GM18517 (cell line): ENCODE results near the gene FYN.

Experiments used
- ATAC-seq: cut with Tn5 transposase; IDR thresholded peaks from one replicate; pipeline ENCODE4 v1.9.1; 2021; ENCODE audit warnings: mild to moderate bottlenecking, moderate library complexity; ENCODE audit not compliant: unreplicated experiment

FYN gene

DNA sequence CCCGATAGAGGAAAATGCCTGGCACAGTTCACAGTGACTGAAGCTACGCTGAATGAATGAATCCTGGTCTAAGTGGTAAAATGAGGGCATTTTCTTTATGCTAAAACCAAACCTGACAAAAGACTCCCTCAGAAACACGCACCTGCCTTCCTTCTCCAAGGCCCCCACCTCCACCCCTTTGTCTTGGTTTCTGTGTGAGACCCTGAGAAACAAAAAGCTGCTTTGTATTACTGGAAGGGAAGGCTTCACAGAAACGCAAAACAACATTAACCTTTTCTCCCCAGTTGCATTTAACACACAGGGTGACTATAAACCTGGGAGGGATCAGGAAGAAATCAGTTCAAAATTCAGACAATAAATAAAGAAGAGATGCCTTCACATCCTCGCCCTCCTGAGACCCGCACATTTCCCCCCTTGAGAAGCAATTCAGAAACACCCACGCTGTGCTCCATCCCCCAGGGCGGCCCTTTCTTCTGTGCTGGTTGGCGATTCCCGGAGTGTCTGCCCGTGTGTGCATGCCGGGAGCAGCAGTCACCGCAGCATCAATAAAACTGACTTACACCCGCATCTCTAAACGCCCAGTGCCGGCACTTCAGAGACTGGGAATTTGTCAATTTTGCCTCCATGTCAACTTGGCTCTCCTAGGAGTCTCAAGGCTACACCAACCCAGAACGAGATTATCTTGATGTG lies 200.3 kb downstream of the FYN start:
- ATAC-seq, result no peak

DNA sequence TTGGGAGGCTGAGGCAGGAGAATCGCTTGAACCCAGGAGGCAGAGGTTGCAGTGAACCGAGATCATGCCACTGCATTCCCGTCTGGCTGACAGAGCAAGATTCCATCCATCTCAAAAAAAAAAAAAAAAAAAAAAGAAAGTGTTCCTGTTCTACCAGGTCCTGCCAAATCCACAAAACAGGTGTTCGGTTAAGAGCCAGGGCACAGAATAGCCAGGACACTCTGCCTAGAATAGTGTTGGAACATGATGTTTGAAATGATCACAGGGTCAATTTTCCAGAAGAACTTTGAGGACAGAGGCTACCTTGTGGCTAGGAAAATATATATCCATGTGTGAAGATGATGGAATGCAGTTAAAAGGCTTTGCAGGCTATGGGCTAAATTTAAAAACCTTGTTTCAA lies 203.9 kb downstream of the FYN start:
- ATAC-seq, result no peak

DNA sequence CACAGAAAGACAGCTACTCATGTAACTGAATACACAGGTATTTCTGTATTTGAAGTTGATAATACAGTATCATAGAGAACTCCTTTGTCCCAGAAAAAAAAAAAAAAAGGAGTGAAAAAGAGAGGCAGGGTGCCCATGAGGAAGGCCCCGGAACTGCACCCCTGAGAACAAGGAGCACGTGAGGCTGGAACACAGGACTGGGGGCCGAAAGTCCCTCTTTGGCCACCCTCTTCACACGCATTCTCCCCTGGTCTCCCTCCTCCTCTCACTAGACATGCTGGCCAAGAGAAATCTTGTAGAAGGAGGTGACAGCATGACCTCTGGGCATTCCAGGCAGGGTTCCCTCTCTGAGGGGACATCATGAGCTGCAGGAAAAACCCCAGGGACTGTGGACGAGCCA lies 204.8 kb downstream of the FYN start:
- no peak for ATAC-seq

DNA sequence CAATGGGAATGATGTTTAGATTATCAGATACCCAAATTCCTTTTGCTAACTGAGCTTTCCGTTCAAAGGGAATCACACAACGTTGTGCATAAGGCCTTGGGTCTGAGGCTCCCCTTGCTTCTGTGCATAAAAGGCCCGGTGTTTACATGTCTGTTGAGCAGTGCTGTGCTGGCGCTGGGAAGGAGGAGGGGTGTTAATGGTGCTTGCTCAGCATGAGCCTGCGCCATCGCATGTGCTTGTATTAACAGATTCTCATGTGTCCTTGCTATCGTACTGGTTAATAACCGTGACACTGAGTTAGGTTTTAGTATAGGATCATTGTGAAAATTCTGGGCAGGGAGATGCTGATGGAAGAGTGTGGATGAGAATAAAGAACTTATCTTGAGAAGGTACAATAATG lies 205.3 kb downstream of the FYN start:
- no peak for ATAC-seq

DNA sequence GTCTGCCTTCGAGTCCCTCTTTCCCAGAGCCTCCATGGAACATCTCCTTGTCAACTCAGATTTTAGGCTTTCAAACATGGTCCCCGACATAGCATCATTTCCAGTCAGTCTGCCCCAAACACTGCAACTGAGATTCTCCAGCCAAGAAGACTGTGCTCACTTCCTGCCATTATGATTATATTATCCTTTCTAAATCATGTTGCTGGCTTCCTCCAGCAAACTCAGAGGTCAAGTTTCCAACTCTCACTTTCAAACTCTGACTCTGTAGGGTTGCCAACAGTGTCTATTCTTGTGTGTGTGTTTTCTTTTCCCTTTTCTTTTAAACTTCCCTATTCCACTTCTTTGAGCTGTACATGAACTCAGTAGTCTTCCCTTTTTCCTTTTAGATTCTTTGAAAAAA lies 206.4 kb downstream of the FYN start:
- no peak for ATAC-seq

DNA sequence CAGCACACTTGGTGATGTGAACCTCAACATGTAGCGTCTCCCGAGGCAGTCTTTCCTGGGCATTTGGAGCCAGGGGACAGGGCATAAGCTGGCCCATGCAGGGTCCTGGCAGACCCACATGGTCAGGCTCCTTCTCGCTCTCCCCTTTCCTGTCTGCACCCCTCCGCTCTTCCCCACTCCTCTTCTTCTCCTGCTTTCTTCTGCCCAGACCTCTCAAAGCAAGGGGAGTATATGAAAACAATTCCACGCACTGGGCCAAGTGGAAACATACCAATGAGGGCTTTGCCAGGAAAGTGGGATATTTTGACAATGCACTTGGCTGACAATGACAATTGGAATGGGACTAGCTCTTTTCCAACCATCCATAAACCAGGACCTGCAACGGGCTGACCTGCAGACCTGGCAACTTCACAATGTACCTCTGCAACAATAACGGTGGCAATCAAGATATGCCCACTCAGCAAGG lies 208.7 kb downstream of the FYN start:
- no peak for ATAC-seq

DNA sequence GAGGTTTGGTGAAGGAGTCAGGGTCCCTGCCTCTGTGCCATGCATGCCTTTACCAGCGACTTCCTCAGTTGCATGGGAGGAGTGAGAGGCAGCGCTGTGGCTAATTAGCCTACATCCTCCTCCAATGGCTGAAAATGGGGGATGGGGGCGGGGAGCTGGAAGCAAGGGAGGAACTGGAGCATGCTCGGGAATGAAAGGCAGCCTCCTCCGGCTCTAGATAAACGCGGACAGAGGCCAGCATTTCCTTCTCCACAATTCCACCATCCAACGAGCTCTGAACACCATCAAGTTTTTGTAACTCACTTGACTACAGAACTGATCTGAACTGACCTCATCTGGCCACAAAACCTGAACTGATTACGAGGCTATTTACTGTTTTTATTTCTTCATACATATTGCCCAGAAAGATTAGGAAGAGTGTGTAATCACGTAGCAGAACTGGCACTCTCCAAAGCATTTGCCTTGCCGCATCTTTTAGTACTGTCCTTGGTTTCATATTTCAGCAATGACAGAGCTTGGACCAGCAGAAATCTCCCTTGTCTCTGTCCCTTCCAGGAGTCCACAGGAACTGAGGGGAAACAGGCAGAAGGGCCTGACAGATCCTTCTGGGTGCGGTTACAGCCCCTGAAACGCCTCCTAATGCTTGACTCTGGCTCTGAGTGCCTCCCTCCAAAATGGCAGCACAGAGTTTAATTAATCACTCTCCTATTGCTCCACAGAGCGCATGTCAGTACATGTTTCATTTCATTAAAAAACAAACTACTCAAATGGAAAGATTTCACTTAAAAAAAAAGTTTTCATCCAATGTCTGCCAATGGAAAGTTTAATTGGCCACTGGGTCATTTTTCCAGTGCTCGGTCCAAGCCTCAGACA lies 209.3 kb downstream of the FYN start:
- no peak for ATAC-seq

DNA sequence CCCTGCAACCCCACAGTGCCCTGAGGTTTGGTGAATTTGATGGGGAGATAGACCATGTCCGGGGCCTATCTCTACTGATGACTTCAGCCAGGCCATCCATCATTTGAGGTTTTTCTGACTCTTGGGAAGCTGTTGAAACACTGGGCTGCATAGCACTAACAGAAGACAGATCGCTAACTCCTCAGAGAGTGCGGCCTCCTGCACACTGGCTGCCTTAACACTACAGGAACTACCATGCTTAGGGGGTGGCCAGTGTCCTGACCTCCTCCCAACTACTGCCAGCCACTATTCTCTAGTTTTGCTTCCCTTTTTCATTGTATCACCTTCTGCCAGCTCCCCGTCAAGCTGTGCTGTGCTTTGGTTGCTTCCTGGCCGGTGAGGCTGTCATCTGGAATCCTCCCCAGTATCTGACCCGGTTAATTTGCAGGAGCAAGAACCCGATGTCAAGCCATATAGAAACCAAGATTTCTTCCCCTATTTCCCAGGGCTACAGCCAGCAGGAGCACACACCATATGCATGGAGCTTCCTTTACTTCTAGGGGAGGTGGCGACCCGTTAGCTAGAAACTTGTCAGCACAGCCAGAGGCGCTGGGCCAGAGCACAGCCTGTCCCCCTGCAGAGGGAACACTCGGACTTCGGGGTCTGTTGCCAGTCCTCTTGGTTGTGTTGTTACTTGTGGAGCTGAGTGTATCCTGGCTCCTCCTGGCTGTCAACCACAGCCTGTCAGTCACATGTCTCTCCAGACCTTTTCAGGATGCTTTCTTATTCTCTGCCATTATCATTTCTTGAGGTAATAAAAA lies 210.3 kb downstream of the FYN start:
- no peak for ATAC-seq

DNA sequence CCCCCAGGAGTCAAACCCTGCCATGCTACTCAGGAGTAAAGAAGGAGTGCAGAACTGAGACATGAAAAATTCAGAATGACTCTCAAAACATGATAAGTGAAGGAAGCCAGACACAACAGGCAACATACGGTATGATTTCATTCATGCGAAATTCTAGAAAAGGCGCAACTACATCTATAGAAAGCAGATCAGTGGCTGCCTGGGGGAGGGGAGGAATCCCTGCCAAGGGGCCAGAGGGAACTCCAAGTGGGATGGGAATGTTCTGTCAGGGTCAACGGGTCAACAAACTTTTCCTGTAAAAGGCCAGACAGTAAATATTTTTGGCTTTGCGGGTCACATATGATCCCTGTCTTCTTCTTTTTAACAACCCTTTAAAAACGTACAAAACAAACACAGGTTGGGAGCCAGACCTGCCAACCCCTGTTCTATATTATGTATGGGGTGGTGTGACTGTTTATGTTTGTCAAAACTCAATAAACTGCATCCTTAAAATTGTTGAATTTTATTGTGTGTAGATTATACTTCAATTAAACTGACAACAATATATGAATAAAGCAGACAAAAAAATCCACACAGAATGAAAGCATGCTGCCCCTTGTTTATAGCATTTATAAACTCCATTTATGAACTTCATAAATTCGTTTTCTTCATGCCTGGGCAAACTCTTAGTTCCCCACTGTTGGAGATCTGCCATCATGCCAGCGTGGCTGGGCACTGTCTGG lies 211.0 kb downstream of the FYN start:
- no peak for ATAC-seq

DNA sequence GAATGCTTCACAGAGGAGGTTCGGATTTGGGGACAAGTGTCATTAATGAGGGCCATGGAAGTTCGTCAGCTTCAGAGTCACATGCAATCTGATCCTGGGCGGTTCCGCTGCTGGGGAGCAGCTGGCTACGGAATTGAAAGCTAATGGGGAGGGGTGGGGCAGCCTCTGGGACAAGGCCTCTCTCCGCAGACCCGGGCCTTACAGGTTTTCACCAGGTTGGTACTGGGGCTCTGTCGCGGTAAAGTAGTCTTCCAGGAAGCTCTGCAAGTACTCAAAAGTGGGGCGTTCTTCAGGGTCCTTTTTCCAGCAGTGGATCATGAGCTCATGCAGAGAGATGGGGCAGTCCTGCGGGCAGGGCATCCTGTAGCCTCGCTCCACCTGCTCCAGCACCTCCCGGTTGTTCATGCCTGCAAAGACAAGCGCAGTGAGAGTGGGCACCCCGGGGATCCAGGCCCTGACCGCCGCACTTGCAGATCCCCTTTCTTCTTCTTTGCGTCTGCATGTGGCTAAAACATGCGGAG lies 211.7 kb downstream of the FYN start:
- ATAC-seq, result no peak

DNA sequence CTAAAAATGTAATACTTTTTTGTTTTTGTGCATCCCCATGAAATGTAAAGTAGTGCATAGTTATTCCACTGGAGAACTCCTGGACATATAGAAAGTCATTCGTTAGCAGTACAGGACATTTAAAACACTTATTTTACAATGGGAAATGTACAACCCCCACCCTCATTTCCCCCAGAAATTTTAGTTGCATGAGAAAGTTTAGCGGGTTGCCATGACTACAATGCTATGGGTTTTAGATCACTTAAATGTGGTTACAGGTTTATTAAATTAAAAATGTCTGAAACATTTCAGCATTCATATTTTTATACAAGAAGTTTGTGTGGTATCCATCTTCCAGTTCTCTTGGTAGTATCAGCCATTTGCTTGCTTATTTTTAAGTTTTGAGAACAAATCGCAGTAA lies 212.7 kb downstream of the FYN start:
- no peak for ATAC-seq

DNA sequence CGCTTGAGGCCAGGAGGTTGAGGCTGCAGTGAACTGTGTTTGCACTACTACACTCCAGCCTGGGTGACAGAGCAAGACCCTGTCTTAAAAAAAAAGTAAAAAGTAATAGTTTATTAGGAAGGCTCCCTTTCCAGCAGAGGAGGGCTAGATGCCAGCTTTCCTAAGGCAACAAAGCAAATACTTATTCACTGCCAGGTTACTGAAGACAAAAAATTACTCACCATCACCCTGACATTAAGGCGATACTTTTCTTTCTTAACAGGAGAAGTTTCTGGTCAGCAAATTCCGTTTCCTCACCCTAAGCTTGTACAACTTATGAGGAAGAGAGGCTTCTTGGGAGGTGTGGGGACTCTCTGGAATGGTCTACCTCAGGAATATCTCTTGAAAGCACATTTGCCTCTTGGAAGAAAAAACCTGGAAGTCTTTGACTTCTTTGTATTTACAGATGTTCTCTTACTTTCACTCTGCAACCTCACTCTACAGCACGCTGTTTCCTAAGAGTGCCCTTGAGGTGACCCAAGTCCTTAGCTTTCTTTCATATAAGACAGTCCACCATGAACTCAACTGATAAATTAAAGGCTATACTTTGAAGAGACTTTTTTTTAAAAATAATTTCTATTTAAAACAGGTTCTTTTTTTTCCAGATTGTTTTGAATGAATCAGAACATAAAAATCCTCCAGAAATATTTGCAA lies 214.6 kb downstream of the FYN start:
- no peak for ATAC-seq

DNA sequence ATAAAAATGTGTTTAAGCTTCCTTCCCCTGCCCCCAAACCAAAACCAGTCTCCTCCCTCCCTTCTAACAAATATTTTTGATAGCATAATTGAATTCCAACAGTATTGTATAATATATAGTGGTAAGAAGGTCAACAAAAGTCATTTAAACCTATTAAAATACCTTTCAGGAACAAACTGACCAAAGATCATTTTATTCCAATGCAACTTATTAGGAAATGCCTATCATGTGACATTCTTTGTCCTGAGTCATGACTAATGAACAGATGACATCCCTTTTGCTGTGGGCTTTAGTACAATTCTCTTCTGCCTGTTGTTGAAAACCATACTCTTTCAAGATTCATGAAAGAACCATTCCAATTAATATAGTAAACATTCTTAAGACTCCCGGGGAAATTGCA lies 216.1 kb downstream of the FYN start:
- no peak for ATAC-seq

DNA sequence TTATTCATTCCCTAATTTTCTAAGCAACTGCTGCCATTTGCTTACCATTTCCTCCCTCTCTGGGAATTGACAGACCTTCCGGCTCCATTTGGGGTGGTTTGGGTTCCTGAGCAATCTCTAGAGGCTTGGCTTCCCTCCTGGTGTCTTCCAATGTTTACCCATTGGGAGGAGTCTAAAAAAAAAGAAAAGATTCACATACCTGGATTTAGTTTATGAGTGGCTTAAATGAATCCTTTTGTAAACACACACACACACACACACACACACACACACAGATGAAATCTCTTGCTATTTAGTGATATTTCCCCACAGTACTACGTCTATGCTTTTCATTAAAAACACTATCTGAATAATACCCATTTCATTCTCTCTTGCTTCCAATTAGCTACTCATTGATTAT lies 219.3 kb downstream of the FYN start:
- ATAC-seq, result no peak

DNA sequence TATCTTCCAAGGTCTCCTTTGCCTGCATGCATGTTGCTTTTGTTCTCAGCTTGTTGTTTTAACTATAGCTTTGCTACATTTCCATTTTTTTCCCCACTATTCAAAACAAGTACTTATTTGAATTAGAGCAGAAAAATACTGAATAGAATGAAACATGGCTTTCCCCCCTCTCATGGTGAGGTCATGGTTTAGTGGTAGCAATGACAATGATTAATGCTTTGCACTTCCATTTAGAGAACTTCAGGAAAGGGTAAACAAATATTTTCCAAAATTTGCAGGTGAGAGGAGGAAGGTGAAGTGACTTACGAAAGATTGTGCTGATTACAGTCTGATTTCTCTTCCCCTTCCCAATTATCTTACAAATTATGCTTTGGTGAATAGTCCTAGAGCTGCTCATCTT lies 219.8 kb downstream of the FYN start:
- no peak for ATAC-seq

DNA sequence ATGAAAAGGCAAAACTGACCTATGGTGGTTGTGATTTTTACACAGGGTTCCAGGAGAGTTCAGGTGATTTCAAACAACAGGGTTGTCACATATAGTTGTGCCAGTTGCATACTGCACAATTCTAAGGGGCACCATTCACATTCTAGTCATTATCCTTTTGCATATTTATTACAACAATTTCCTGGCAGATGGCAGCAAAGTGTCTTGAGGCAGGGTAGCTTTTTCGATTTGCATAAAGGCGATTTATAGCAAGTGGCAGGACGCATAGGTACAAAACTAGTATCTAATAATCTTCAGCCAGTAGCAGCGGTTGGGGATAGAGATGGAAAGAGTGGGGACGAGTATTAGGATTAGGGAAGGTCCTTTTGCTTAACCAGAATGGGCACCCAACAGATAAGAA lies 221.1 kb downstream of the FYN start:
- ATAC-seq, result no peak

DNA sequence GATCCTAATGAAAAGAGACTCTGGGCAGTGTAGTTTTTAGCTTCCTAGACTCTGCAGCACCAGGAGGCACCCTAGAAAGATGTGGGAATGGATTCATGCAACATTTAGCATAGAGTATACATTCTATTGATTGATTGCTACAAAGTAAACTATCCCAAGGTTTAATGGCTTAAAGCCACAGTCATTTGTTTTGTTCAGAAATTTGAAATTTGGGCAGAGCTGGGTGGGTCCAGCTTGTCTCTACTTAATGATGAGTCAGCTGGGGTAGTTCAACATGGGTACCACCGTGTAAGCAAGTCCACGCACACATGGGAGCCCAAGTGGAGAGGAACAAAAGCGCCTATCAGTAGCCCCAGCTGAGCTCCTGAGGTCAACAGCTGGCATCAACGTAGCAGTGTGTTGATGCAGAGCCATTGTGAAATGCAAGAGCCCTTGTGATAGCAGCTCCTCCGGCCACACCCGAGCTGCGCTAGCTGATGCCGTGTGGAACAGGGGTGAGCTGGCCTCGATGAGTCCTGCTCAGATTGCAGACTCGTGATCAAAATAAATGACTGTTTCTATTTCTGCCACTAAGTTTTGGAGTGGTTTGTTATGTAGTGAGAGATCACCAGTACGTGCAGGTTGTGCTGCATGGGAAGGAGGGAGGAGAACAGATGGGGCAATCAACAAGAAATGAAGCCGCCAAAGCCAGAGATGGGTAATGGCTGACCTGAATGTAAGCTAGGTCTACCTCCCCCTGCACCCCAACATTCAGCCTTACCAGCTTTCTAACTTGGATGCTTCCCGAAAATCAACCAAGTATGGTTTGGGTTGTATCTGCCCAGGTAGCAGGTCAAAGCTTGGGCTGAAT lies 221.8 kb downstream of the FYN start:
- no peak for ATAC-seq

DNA sequence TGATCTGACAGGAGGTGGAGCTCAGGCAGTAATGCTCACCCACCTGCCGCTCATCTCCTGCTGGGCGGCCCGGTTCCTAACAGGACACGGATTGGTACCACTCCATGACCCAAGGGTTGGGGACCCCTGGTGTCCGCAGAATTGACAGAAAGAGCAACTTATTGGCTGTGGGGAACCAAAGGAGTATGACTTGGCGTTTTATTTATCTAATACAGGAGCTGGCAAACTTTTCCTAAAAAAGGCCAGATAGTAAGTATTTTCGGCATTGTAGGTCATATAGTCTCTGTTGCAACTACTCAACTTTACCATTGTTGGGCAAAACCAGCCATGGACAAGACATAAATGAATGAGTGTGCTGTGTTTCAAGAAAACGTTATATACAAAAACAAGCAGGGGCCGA lies 223.2 kb downstream of the FYN start:
- no peak for ATAC-seq

DNA sequence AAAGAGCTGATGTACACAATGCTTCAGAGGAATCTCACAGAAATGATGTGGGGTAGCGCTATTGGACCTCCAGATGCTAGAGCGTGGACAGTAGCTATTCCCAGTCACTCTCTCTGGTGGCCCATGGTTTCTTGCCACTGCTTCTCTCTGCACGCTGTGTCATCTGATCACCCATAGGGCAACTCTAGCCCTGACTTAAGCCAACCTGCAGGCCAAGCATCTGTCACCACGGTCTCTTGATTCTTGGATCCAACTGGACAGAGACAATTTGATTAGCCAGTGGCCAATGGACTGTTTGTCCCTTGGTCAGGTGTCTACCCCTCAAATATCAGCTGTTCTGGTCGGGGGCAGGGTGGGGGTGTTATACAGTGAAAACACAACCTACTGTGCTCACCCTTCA lies 225.2 kb downstream of the FYN start:
- no peak for ATAC-seq
